GM12878 (cell line): ENCODE results near the gene IGF1R. TPM values are rescaled to one million over a fixed set of nuclear protein-coding genes. Genes with fewer than 3 reads are reported as not detected.

Experiments
- ATAC-seq: fragments of 200-7000 bp; cut with Tn5 transposase; 3 replicates; pipeline ENCODE4 v1.9.1; 2020; ENCODE audit warnings: mild to moderate bottlenecking, moderate library complexity
- BruUV-seq: library from RNA; stranded (reverse); fragments of 400-500 nt; replicated peaks from 2 replicates; lab custom pipeline; 2021; lab: Mats Ljungman, UMichigan
- CTCF ChIA-PET: fragments of 300-600 bp; sonication (Branson Sonifier 250); formaldehyde crosslinking; extraction: SDS; loops from one replicate; lab custom pipeline; 2021; ENCODE audit warnings: inconsistent platforms; lab: Yijun Ruan, JAX
- POLR2A ChIA-PET: fragments of 350-600 bp; formaldehyde crosslinking; extraction: SDS; loops from one replicate; lab custom pipeline; 2021; ENCODE audit warnings: inconsistent platforms; lab: Charles Lee
- RAD21 ChIA-PET: fragments of 300-600 bp; sonication (Branson Sonifier 250); formaldehyde crosslinking; loops from one replicate; lab custom pipeline; 2023; ENCODE audit warnings: antibody characterized with exemption; ENCODE audit not compliant: unreplicated experiment; lab: Charles Lee
- SMC1A ChIA-PET: fragments of 300-600 bp; sonication (Branson Sonifier 250); formaldehyde crosslinking; loops from one replicate; lab custom pipeline; 2023; ENCODE audit not compliant: unreplicated experiment, uncharacterized antibody; lab: Charles Lee
- DNase-seq: peaks from one replicate; pipeline ENCODE4 v3.0.0-alpha.2; 2011; ENCODE audit warnings: low read depth, low spot score
- FAIRE-seq: peaks from 3 replicates; lab custom pipeline; 2011; peaks lifted over from hg19 to GRCh38; lab: Jason Lieb, UNC
- H2AFZ ChIP-seq: 2 replicates; pipeline ENCODE4 v1.6.0; 2011; ENCODE audit warnings: low read depth, low read length, control low read depth; ENCODE audit not compliant: control insufficient read depth
- H3K27ac ChIP-seq: 2 replicates; pipeline ENCODE4 v1.5.1; 2011; ENCODE audit warnings: control low read depth; ENCODE audit not compliant: control insufficient read depth, insufficient read depth
- H3K27me3 ChIP-seq, 2 experiments: replicated peaks in 1 of 2; 2 replicates each; pipeline versions ENCODE4 v1.6.0 to v1.6.1; 2011; ENCODE audit warnings: low read length in 1 of 2; ENCODE audit not compliant: control insufficient read depth in 2 of 2, insufficient read depth in 2 of 2
- H3K36me3 ChIP-seq, 2 experiments: 2 replicates each; pipeline ENCODE4 v1.5.1; 2011; ENCODE audit warnings: low read length in 1 of 2; ENCODE audit not compliant: control insufficient read depth in 2 of 2, insufficient read depth in 2 of 2
- H3K4me1 ChIP-seq: 2 replicates; pipeline ENCODE4 v1.6.1; 2011; ENCODE audit warnings: mild to moderate bottlenecking, low read length, moderate library complexity, mixed read lengths; ENCODE audit not compliant: control insufficient read depth, insufficient read depth
- H3K4me2 ChIP-seq: 2 replicates; pipeline ENCODE4 v1.6.0; 2011; ENCODE audit warnings: control low read depth; ENCODE audit not compliant: control insufficient read depth, insufficient read depth
- H3K4me3 ChIP-seq: fragments of 200-600 bp; sonication (generic); 2 replicates; pipeline ENCODE4 v1.5.1; 2016
- H3K79me2 ChIP-seq: 2 replicates; pipeline ENCODE4 v1.6.0; 2011; ENCODE audit warnings: low read length; ENCODE audit not compliant: control insufficient read depth, insufficient read depth
- H3K9ac ChIP-seq: 2 replicates; pipeline ENCODE4 v1.8.0; 2011; ENCODE audit warnings: low read length, control low read depth, mixed read lengths; ENCODE audit not compliant: control insufficient read depth, insufficient read depth
- H3K9me3 ChIP-seq: replicated peaks from 3 replicates; pipeline ENCODE4 v1.5.1; 2011; ENCODE audit warnings: mild to moderate bottlenecking, low read length; ENCODE audit not compliant: control insufficient read depth, insufficient read depth
- H4K20me1 ChIP-seq: 2 replicates; pipeline ENCODE4 v1.6.0; 2011; ENCODE audit not compliant: control insufficient read depth, insufficient read depth
- KLF5 ChIP-seq: fragments of 450-650 bp; IDR thresholded peaks from 2 replicates; pipeline ENCODE4 v1.6.1; 2014; ENCODE audit warnings: mild to moderate bottlenecking; ENCODE audit not compliant: partially characterized antibody
- NKRF ChIP-seq: fragments of 450-650 bp; conservative IDR thresholded peaks from 2 replicates; pipeline ENCODE4 v1.6.1; 2017; ENCODE audit warnings: mild to moderate bottlenecking, moderate library complexity
- RAD21 ChIP-seq: IDR thresholded peaks from 2 replicates; pipeline ENCODE4 v1.6.1; 2011; ENCODE audit warnings: mild to moderate bottlenecking, low read depth, low read length, moderate library complexity; ENCODE audit not compliant: insufficient read depth
- WGBS: methylation state at CpG from one replicate; pipeline ENCODE4 v1.1.6; 2016; ENCODE audit warnings: low lambda C conversion rate; ENCODE audit not compliant: insufficient replicate concordance, insufficient coverage; ENCODE audit errors: missing lambda C conversion rate; 5-methylcytosine and 5-hydroxymethylcytosine counted together
- in situ Hi-C: fragments of 300-500 bp; cut with MboI; formaldehyde crosslinking; loops from 9 replicates; pipeline ENCODE4 v1.14.3; 2018; ENCODE audit warnings: mixed read lengths
- intact Hi-C: fragments of 100-400 bp; cut with micrococcal nuclease; formaldehyde crosslinking; loops from one replicate; pipeline ENCODE4 v1.14.2; 2022; ENCODE audit not compliant: unreplicated experiment
- polyA plus RNA-seq, 11 experiments: library from polyadenylated mRNA; depleted of rRNA in 4 of 11; unstranded in 6 of 11; stranded (reverse) in 5 of 11; fragments of >200 nt; fragmentation: Nextera tagmentation in 4 of 11; fragmentation: Illumina TruSeq in 1 of 11; extraction: Ambion mirVana in 4 of 11; extraction: Trizol in 1 of 11; gene quantifications; 1 replicate in 1 of 11; 2 replicates in 10 of 11; pipeline versions ENCODE4 v1.2.1 to v1.2.3, GENCODE V29; 2011 to 2016; ENCODE audit warnings: inconsistent platforms in 2 of 11, missing spikeins in 2 of 11, low read depth in 1 of 11
- total RNA-seq, 4 experiments: library from RNA; depleted of rRNA in 3 of 4; stranded (reverse); fragments of >200 nt in 3 of 4; fragmentation: Illumina TruSeq in 1 of 4; extraction: Trizol in 1 of 4; gene quantifications; 2 replicates each; pipeline versions ENCODE4 v1.2.1 to v1.2.3, GENCODE V29; 2013 to 2021

Gene IGF1R
- total and polyA plus RNA-seq, 10 of the 15 experiments (the other 5 are each of a cell fraction or from before 2014, with no cell fraction given): 0.03 to 2.7 (median 0.66) TPM

DNA sequence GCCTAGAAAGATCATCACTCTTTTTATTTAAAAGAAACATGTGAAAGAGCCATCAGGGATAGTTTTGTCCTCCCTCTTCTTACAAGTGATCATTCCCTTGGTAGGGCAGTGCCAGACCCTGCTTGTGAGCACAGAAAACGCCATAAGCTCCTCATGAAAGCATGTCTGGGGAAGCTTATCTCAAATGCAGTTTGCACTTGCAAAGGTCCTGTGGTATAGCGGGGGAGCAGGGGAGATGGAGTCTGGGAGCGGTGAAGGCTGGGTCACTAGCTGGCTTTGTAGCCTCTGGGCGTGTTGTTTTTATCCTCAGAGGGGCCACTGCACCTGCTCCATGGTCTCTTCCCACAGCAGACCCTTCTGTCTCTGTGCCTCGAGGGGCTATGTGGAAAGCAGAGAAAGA, 141.9 kb downstream of the IGF1R start:
- CTCF ChIA-PET: interaction anchor here (0.5 to 3.5 kb wide), 4 partner anchors 8 to 286 kb away, joined by 3 to 16 read pairs (median 6); no protein-coding TSS in a partner anchor
- Histone ChIP-seq H3K9ac (no peak overlapping the region), H3K4me3 (no peak overlapping the region), H3K4me2 (no peak overlapping the region), H4K20me1 (no peaks in the 10 kb centered on the region), H3K27ac (no peak overlapping the region), H3K4me1 (no peaks in the 10 kb centered on the region; the same call in 1 of the 2 replicates), H2AFZ (no peak overlapping the region), H3K27me3 (no peaks in the 10 kb centered on the region), H3K36me3 (no peaks in the 10 kb centered on the region), H3K9me3 (no peaks in the 10 kb centered on the region), H3K79me2 (no peaks in the 10 kb centered on the region)
- BruUV-seq: no TSS peak
- 19% methylated on average over 5 of the region's 5 CpGs for WGBS
- DNase-seq (no peak), ATAC-seq (no peak), FAIRE-seq (no peak)
- SMC1A ChIA-PET: interaction anchor here (1.3 kb wide), 1 partner anchor 8 kb away, joined by 4 read pairs; no protein-coding TSS in a partner anchor
- in situ Hi-C loops (no loop called here), intact Hi-C loops (no loop called here)
- TF ChIP-seq RAD21: no peak
- POLR2A ChIA-PET: no interaction called here
- RAD21 ChIA-PET: no interaction called here

DNA sequence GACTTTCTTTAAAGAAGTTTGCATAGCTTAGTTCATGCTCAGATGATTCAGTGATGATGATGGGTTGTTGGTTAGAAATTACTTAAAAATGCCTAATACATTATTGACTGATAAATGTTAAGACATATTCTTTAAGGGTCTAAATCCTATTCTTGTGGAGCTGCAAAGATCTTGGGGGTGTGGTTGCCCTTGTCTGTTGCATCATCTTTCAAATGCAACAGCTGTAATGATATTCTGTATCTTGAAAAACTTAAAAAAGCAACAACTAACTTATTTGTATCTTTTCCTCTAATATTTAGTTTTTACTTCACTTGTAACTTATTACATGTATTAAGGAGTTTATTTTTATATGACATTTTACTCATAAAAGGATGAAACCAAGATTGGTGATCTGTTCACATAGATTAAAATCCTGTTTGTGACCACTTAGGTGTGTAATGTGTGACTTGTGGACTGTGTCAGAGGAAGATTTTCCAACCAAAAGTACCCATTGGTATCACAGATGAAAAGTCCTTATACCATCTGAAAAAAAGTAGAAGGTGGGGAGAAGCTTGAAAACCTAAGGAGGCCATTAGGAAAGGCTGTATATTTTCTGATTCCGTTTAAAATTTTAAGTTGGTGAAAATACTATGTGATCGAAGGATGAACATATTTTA, 142.8 kb downstream of the IGF1R start:
- ChIA-PET SMC1A (interaction anchor here (0.7 to 1.6 kb wide), 7 partner anchors 9 to 288 kb away, joined by 3 to 7 read pairs (median 3); no protein-coding TSS in a partner anchor), RAD21 (interaction anchor here (0.8 kb wide), 1 partner anchor 285 kb away, joined by 3 read pairs; no protein-coding TSS in a partner anchor), POLR2A (no interaction called here), CTCF (interaction anchor here (1.2 to 3.5 kb wide), 4 partner anchors 9 to 285 kb away, joined by 3 to 16 read pairs (median 12); no protein-coding TSS in a partner anchor)
- no peaks in the 10 kb centered on the region for H3K36me3 ChIP-seq
- no TSS peak for BruUV-seq
- H3K4me1 ChIP-seq: no peaks in the 10 kb centered on the region; the same call in 1 of the 2 replicates
- no peaks in the 10 kb centered on the region for H4K20me1 ChIP-seq
- TF ChIP-seq KLF5: no peak
- TF ChIP-seq NKRF: no peak
- no peaks in the 10 kb centered on the region for H3K79me2 ChIP-seq
- in situ Hi-C loops (no loop called here), intact Hi-C loops (no loop called here)
- no peak overlapping the region for H3K4me3 ChIP-seq
- H2AFZ ChIP-seq: no peak overlapping the region
- 48% methylated on average over 2 of the region's 2 CpGs for WGBS
- FAIRE-seq: no peak
- no peak overlapping the region for H3K4me2 ChIP-seq
- H3K27ac ChIP-seq: no peak overlapping the region
- no peak for DNase-seq
- ATAC-seq: no peak
- H3K27me3 ChIP-seq: no peaks in the 10 kb centered on the region
- H3K9ac ChIP-seq: no peak overlapping the region
- no peaks in the 10 kb centered on the region for H3K9me3 ChIP-seq
